Fibroblast of gingiva (primary cell): ENCODE results near the gene SOX21.
A peak's percentile ranks its signal among the peaks of the same experiment; 100 is the strongest.

Experiments used
- DNase-seq: peaks from one replicate; pipeline ENCODE4 v3.0.0-alpha.2; 2011; ENCODE audit warnings: low read depth

Gene SOX21

DNA sequence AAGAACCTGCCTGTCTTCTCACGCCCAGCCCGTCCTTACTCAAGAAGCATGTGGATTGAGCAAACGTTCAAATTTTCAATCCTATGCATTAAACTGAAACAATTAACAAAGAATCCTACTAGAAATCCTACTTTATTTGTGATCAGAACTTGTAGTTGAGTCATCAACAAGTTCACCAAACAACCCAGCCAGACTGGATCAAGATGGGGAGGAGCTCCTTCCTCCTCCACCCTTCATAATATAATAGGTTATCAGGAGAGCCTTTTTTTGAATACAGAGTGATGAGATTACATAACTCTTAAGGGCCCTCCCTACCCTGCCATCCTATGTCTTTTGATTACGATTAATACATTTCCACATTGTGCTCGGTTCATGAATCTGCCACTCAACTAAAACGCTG is 32.7 kb downstream of the SOX21 start:
- no peak for DNase-seq

DNA sequence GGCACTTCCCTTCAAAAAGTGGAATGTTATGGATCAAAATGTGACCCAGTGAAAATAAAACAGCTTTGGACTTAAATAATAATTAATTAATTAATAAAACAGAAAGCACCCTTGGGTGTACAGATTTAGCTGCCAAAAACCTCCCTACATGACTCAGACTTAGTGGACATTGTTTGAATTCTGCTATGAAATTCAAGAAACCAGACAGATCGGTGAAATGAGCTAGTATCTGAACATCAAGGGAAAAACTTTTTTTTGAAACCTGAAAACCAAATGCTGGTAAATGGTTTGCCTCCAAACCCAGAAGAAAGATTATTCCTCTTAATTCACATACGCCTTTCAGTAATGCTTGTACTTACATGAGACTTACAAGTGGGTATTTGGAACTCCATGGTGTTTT is 33.5 kb downstream of the SOX21 start:
- no peak for DNase-seq

DNA sequence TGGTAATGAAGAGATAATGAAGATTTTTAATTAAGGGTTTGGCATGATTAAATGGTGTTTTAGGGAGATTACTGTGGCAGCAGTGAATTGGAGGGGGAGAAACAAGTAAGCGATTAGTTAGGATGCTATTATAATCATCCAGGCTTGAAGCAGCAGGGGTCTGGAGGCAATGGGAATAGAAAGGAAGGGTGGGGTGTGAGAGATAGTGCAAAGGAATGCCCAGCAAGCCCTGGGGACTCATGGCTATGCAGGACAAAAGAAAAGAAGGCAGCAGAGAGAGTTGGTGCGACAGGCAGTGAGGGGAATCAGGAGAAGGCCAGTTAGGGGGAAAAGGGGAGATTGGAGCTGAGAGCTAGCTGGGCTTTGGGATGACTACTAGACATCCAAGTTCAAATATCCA is 34.5 kb downstream of the SOX21 start:
- DNase-seq: no peak

DNA sequence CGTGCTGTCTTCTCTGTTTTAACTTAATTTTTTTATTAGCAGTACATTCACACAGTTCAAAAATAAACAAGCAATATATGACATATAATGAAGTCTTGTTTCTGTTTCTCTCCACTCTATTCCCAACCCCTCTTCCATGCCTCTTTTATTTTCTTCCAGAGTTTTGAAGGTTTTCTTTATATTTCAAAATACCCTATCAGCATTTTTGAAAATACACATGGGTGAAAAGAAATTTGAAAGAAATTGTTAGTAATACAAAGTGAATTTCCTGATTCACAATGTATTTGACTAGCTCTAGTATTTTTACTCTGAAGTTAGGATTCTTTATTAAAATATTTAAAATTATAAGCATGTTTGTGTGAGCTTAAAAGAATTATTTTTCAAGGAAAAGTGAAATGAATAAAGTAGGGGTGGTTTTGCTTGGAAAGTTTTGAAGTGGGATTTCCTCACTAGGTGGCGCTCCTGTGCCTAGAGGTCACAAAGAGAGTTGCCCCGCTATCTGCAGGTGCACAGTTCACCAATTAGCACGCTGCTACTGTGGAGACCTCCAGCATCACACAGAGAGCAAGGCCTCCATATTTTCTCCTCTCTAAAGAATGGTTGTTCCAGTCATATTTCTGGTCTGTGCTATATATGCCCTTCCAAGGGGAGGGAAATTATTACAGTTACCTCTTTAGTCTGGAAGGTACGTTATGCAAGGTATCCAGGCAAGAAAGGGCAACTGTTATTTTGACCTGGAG is 37.6 kb downstream of the SOX21 start:
- DNase-seq: peak; percentile 12

DNA sequence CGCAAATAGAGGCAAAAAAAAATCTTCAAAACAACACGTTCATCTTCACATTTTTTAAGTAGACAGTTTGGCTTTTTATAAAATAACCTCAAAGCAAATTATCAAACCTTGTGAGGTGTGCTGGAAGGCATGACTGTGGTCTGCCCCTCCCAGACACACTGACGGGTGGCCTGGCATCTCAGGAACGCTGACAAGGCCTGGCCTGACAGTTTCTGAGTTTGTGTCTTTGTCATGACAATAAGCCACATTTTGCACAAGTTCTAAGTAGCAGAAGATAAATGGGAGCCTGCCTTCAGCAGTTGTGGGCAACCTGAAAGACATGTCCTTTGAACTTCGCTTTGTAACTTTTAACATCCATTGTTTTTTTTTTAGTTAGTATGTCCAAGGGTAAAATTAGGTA is 38.5 kb downstream of the SOX21 start:
- DNase-seq: no peak

DNA sequence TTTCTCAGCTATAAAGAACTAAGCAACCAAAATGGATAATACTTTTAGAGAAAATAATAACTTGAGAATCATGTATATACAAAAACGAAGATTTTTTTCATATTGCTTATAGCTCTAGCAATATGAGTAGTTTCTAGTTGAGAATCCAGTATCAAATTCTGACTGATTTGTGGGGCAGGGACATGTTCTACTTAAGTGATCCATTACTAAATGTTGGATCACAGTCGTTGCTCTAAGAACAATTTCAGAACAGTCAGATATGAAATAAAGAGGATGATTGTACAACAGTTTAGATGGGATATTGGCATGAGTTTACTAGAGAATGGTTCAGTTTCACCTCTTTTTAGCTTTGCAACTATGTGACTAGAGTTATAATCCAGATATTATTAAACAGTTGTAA is 39.9 kb downstream of the SOX21 start:
- DNase-seq: no peak

DNA sequence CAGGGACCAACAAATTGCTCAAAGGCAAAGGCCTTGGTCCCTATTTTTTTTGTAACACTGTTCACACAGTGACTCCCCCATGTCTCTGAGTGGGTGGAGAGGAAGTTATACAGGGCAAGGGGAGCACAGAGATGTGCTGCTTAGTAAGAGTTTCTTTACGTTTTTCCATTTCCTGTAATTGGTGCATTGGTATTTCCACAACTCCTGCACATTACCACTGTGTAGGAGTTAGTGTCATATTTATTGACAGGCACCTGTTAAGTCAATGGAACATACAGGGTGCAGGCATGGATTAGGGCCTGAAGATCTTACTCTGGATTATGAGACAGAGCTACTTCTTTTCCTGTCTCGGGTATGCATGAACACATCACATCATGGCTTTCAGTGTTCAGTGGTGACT is 45.2 kb downstream of the SOX21 start:
- no peak for DNase-seq

DNA sequence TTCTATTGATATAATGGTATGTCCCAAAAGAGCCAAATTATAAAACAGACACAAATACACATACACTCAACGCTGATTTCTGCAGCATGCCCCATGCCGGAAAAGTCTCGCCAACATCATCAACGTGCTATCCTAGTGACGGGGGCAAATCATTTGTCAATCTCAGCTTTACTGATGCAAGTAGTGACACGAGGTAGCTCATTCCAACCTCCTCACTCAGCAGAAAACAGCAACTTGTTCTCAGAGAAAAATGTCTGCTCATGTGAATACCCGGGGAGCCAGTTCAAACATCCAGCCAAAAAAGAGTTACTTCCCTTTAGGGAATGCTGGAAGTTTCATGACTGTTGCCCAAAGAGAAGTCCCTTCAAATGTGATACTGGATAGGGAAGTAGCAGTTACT is 46.3 kb downstream of the SOX21 start:
- DNase-seq: no peak

DNA sequence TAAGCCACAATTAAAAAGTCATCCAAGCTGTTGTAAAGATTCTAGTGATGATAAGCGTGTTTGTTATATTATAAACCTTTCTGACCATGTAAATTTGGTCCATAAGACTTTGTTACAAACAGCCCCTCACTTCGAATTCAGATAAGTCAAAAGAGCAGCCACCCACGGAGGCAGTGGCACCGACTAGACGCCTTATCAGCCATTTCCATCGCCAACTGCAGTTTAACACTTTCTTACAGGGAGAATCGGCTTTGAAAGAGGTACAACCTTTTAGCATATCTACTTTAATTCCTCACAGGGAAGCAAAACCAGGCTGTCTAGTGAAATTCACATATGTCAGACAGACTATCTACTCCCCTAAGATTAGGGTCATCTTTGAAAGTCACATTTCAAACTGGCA is 47.5 kb downstream of the SOX21 start:
- no peak for DNase-seq

DNA sequence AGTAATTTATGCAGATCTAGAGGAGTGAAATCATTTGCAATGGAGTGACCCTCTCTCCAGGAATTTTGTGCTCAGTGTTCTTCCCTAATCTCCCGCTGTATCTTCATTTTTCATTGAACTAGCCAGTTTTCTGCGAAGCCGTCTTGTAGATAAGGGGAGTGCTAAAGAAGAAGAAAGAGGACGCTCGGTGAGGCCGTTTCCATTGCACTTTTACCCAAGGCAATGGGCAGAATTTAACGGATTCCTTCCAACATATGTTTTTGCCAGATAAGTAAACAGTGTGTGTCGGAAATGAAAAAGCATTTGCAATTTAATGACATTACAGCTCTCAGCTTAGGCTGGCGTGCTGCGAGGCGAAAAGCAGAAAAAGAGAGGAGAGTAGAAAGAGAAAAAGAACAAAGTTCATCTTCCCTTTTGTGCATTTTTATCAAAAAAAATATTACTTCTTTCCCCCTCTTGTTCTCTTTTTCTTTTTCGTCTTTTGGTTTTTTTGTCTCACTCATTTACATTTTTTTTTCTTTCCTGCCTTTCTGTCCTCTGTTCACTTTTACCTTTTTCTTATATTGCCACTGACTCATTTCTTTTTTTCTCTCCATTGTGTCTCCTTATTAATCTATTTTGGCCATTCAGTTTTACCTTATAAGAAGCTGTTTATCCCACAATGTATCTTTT is 49.9 kb downstream of the SOX21 start:
- no peak for DNase-seq

DNA sequence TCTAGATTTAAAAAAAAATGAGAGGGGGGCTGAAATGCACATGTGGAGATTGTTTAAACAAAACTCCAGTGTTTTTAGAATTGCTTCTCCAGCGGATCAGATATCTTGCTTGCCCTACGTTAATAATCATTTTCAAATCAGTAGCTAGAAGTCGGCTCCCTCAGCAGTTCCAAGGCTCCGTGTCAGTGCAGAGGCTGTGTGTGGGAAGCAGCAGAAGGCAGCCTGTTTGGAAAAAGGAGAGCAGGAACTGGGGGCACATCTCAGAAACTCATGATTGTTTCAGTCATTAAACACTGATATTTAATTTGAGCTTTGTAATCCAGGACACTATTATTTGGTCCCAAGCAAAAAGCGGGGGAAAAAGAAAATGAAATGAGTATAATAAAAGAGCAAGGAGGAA is 50.9 kb downstream of the SOX21 start:
- no peak for DNase-seq

DNA sequence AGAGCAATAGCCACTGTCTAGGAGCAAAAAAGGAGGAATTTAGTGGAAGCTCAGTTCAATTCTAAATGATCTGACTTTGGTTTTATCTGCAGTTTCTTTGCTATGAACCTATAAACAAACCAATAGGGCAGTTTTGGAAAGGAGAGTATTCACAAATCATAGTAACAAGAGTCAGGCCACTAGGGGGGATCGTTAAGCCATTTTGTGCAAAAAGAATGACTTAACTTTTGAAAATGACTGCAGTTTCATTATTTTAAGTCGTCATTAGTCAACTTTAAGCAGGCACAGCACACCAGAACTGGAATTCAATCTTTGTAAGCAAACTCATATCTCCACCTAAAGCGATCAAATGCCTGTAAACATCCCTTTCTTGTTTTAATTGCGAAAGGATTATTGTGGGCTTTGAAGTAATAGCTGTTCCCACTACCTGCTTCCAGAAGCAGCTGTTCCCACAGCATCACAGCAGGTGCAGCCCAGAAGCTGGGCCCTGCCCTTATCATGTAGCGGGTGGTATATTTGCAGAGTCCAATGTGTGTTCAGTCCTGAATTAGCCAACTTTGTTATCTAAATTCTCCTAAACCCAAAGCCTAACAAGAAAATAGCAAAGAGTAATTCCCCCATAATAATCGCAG is 51.5 kb downstream of the SOX21 start:
- DNase-seq: peak; percentile 24
